HG03354 (cell line): ENCODE measurements around the gene SIRT4.
"Not testable (repeated sequence)": the region's sequence is repeated elsewhere in the genome, so short reads cannot be mapped to it uniquely, and the experiment has no call there.

ENCODE experiments used
- ATAC-seq: cut with Tn5 transposase; IDR thresholded peaks from one replicate; pipeline ENCODE4 v1.9.1; 2021; ENCODE audit warnings: mild to moderate bottlenecking; ENCODE audit not compliant: unreplicated experiment, poor library complexity, severe bottlenecking

SIRT4 gene

GRCh38 chr12:120332041-120332440, 29.9 kb downstream of the SIRT4 start:
- ATAC-seq = no peak

- ATAC-seq = no peak
Observed at GRCh38 chr12:120332523-120332922, 30.4 kb downstream of the SIRT4 start.

GRCh38 chr12:120335447-120335846, 33.3 kb downstream of the SIRT4 start:
- not testable (repeated sequence) for ATAC-seq

GRCh38 chr12:120336392-120336791, 34.3 kb downstream of the SIRT4 start:
- ATAC-seq = not testable (repeated sequence)

- ATAC-seq = no peak
Observed at GRCh38 chr12:120337730-120338129, 35.6 kb downstream of the SIRT4 start.

- ATAC-seq = no peak
Observed at GRCh38 chr12:120339256-120339655, 37.1 kb downstream of the SIRT4 start.

- ATAC-seq = no peak
Observed at GRCh38 chr12:120342175-120343038, 40.3 kb downstream of the SIRT4 start.

GRCh38 chr12:120343039-120343537, 41.0 kb downstream of the SIRT4 start:
- ATAC-seq = no peak

- ATAC-seq = no peak
Observed at GRCh38 chr12:120343692-120344091, 41.6 kb downstream of the SIRT4 start.

GRCh38 chr12:120346031-120346430, 43.9 kb downstream of the SIRT4 start:
- ATAC-seq = no peak

- no peak for ATAC-seq
Observed at GRCh38 chr12:120346681-120347080, 44.6 kb downstream of the SIRT4 start.

GRCh38 chr12:120347766-120348165, 45.6 kb downstream of the SIRT4 start:
- no peak for ATAC-seq

GRCh38 chr12:120350576-120351350, 48.6 kb downstream of the SIRT4 start:
- no peak for ATAC-seq

GRCh38 chr12:120352117-120352516, 50.0 kb downstream of the SIRT4 start:
- ATAC-seq = no peak

- ATAC-seq = no peak
Observed at GRCh38 chr12:120353136-120353535, 51.0 kb downstream of the SIRT4 start.

- ATAC-seq = no peak
Observed at GRCh38 chr12:120353556-120354317, 51.6 kb downstream of the SIRT4 start.

GRCh38 chr12:120356567-120357030, 54.5 kb downstream of the SIRT4 start:
- no peak for ATAC-seq

- no peak for ATAC-seq
Observed at GRCh38 chr12:120357104-120357503, 55.0 kb downstream of the SIRT4 start.

- no peak for ATAC-seq
Observed at GRCh38 chr12:120358412-120359100, 56.4 kb downstream of the SIRT4 start.
